MM.1S (cell line): ENCODE data around the gene KCTD2.

Source experiments
- DNase-seq: peaks from one replicate; pipeline ENCODE4 v3.0.0-alpha.2; 2015
- H2AFZ ChIP-seq: fragments of 300-600 bp; sonication (generic); 2 replicates; pipeline ENCODE4 v1.6.0; 2016; ENCODE audit warnings: antibody characterized with exemption, low read length
- H3F3A ChIP-seq: fragments of 300-600 bp; sonication (generic); 2 replicates; pipeline ENCODE4 v1.6.1; 2016; ENCODE audit warnings: mild to moderate bottlenecking, antibody characterized with exemption, low read length, moderate library complexity, mixed read lengths; ENCODE audit not compliant: insufficient read depth
- H3K27ac ChIP-seq: fragments of 300-600 bp; sonication (generic); 2 replicates; pipeline ENCODE4 v1.5.1; 2016; ENCODE audit warnings: mild to moderate bottlenecking, low read length
- H3K27me3 ChIP-seq: fragments of 300-600 bp; sonication (generic); replicated peaks from 2 replicates; pipeline ENCODE4 v1.6.0; 2016; ENCODE audit warnings: low read length; ENCODE audit not compliant: insufficient read depth
- H3K36me3 ChIP-seq: fragments of 300-600 bp; sonication (generic); replicated peaks from 2 replicates; pipeline ENCODE4 v1.6.1; 2016; ENCODE audit warnings: mild to moderate bottlenecking, low read length, mixed read lengths; ENCODE audit not compliant: insufficient read depth
- H3K4me1 ChIP-seq: fragments of 300-600 bp; sonication (generic); 2 replicates; pipeline ENCODE4 v1.6.1; 2016; ENCODE audit warnings: low read length, mixed read lengths
- H3K4me2 ChIP-seq: fragments of 300-600 bp; sonication (generic); 2 replicates; pipeline ENCODE4 v1.6.0; 2016; ENCODE audit warnings: low read depth, low read length
- H3K4me3 ChIP-seq: fragments of 300-600 bp; sonication (generic); 2 replicates; pipeline ENCODE4 v1.5.1; 2016; ENCODE audit warnings: low read length, mixed read lengths
- H3K79me2 ChIP-seq: fragments of 300-600 bp; sonication (generic); 2 replicates; pipeline ENCODE4 v1.6.1; 2016; ENCODE audit warnings: mixed run types, low read length, mixed read lengths
- H3K9ac ChIP-seq: fragments of 300-600 bp; sonication (generic); 2 replicates; pipeline ENCODE4 v1.6.1; 2016; ENCODE audit warnings: low read length, mixed read lengths
- H3K9me2 ChIP-seq: fragments of 300-600 bp; sonication (generic); replicated peaks from 2 replicates; pipeline ENCODE4 v1.6.1; 2016; ENCODE audit warnings: mild to moderate bottlenecking, low read length, mixed read lengths; ENCODE audit not compliant: insufficient read depth
- H3K9me3 ChIP-seq: fragments of 300-600 bp; sonication (generic); replicated peaks from 2 replicates; pipeline ENCODE4 v1.6.1; 2016; ENCODE audit warnings: mild to moderate bottlenecking, low read length, mixed read lengths; ENCODE audit not compliant: insufficient read depth
- H4K20me1 ChIP-seq: fragments of 300-600 bp; sonication (generic); 2 replicates; pipeline ENCODE4 v1.6.1; 2016; ENCODE audit warnings: mild to moderate bottlenecking, low read length, moderate library complexity, mixed read lengths; ENCODE audit not compliant: insufficient read depth
- EZH2 ChIP-seq: fragments of 300-600 bp; sonication (generic); optimal IDR thresholded peaks from 2 replicates; pipeline ENCODE3; 2017; ENCODE audit warnings: low read depth, mild to moderate bottlenecking, antibody characterized with exemption, low read length, mixed read lengths
- EZH2phosphoT487 ChIP-seq: fragments of 300-600 bp; sonication (generic); IDR thresholded peaks from 2 replicates; pipeline ENCODE4 v1.6.1; 2018; ENCODE audit warnings: antibody characterized with exemption, low read length
- TF ChIP-seq, protein P1 (sequence below): fragments of 300-600 bp; sonication (generic); IDR thresholded peaks from 2 replicates; pipeline ENCODE4 v1.5.1; 2016; ENCODE audit warnings: antibody characterized with exemption, low read length, mixed read lengths

The KCTD2 gene

GRCh38 chr17:75047398-75048098 is 523 bp downstream of the KCTD2 start:
- TF ChIP-seq EZH2 (no peak), EZH2phosphoT487 (no peak)
- TF ChIP-seq, protein P1, sequence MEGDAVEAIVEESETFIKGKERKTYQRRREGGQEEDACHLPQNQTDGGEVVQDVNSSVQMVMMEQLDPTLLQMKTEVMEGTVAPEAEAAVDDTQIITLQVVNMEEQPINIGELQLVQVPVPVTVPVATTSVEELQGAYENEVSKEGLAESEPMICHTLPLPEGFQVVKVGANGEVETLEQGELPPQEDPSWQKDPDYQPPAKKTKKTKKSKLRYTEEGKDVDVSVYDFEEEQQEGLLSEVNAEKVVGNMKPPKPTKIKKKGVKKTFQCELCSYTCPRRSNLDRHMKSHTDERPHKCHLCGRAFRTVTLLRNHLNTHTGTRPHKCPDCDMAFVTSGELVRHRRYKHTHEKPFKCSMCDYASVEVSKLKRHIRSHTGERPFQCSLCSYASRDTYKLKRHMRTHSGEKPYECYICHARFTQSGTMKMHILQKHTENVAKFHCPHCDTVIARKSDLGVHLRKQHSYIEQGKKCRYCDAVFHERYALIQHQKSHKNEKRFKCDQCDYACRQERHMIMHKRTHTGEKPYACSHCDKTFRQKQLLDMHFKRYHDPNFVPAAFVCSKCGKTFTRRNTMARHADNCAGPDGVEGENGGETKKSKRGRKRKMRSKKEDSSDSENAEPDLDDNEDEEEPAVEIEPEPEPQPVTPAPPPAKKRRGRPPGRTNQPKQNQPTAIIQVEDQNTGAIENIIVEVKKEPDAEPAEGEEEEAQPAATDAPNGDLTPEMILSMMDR = no peak
- Histone ChIP-seq H3K4me3 (peak overlapping the region; percentile 78), H3F3A (no peaks in the 10 kb centered on the region; the same call in 1 of the 2 replicates), H3K27ac (no peak overlapping the region), H3K36me3 (no peaks in the 10 kb centered on the region), H3K9me3 (no peaks in the 10 kb centered on the region), H3K27me3 (no peaks in the 10 kb centered on the region), H4K20me1 (no peaks in the 10 kb centered on the region), H3K4me2 (peak overlapping the region; percentile 98), H2AFZ (peak overlapping the region; percentile 66), H3K4me1 (peaks cover 6% of the 10 kb centered on the region), H3K79me2 (peaks cover 26% of the 10 kb centered on the region), H3K9me2 (no peaks in the 10 kb centered on the region), H3K9ac (peak overlapping the region; percentile 71)
- DNase-seq = peak; percentile 19

- H3K4me2 ChIP-seq = peak overlapping the region; percentile 98
- H3F3A ChIP-seq = no peaks in the 10 kb centered on the region; the same call in 1 of the 2 replicates
- peak overlapping the region; percentile 71; the same call in 1 of the 2 replicates for H3K9ac ChIP-seq
- no peaks in the 10 kb centered on the region for H4K20me1 ChIP-seq
- H2AFZ ChIP-seq = no peak overlapping the region
- no peaks in the 10 kb centered on the region for H3K36me3 ChIP-seq
- H3K27ac ChIP-seq = no peak overlapping the region
- peak overlapping the region; percentile 78; the same call in 1 of the 2 replicates for H3K4me3 ChIP-seq
- no peaks in the 10 kb centered on the region for H3K9me3 ChIP-seq
- peaks cover 6% of the 10 kb centered on the region for H3K4me1 ChIP-seq
- no peaks in the 10 kb centered on the region for H3K9me2 ChIP-seq
- no peak for DNase-seq
- peaks cover 26% of the 10 kb centered on the region for H3K79me2 ChIP-seq
- TF ChIP-seq, protein P1 = no peak
- TF ChIP-seq EZH2 = no peak
- TF ChIP-seq EZH2phosphoT487 = no peak
- no peaks in the 10 kb centered on the region for H3K27me3 ChIP-seq
Observed at GRCh38 chr17:75048249-75048878, 1.3 kb downstream of the KCTD2 start.

DNA sequence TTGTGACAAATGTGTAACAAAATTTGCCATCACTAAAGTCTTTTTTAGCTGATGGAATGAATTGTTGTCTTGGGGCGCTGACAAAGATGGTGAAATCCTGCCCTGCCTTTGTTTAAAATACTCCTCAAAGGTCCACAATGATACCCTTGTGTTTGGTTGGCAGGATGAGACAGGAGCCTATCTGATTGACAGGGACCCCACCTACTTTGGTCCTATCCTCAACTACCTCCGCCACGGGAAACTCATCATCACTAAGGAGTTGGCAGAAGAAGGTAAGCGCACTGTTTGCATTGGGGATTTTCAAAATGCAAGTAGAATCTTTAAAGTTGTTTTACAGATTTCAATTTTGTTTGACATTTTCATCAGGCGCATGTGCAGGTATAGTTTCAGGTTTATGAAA is 2.0 kb downstream of the KCTD2 start:
- Histone ChIP-seq H3K4me1 (peaks cover 6% of the 10 kb centered on the region), H2AFZ (no peak overlapping the region), H4K20me1 (no peaks in the 10 kb centered on the region), H3K27ac (no peak overlapping the region), H3K9me2 (no peaks in the 10 kb centered on the region), H3K4me2 (no peak overlapping the region), H3K79me2 (peaks cover 26% of the 10 kb centered on the region), H3K9me3 (no peaks in the 10 kb centered on the region), H3F3A (no peaks in the 10 kb centered on the region; the same call in 1 of the 2 replicates), H3K4me3 (no peak overlapping the region), H3K27me3 (no peaks in the 10 kb centered on the region), H3K9ac (no peak overlapping the region), H3K36me3 (no peaks in the 10 kb centered on the region)
- no peak for TF ChIP-seq EZH2phosphoT487
- TF ChIP-seq EZH2 = no peak
- TF ChIP-seq, protein P1 = no peak
- DNase-seq = no peak
